ENCODE measurements around the gene LAMB1.

The LAMB1 gene

GRCh38 chr7:108012499-108013430 is 9.8 kb upstream of the LAMB1 start:
- no peak overlapping the region for H3K4me3 ChIP-seq
- no peak for TF ChIP-seq Cebpa-rat (IDR thresholded peaks at IDR 0.05)
- H3K36me3 ChIP-seq, result no peaks in the 10 kb centered on the region
- H3K27me3 ChIP-seq, result no peaks in the 10 kb centered on the region
- H4K20me1 ChIP-seq, result no peaks in the 10 kb centered on the region
- H3K27ac ChIP-seq, result no peak overlapping the region
- 0 out of 22 replicates have a peak overlapping the region, but pooled peaks of 1 of the 11 experiments have one; percentile 8 for H3K4me2 ChIP-seq
- no peak overlapping the region for H3K9ac ChIP-seq
- H3K9me3 ChIP-seq (replicated peaks in 1 of 11), result no peaks in the 10 kb centered on the region
- H3K4me1 ChIP-seq, result peaks cover 0 to 5% (median 0%) of the 10 kb centered on the region in 10 experiments; a peak in 1 of 20 replicates

GRCh38 chr7:108010377-108010776 is 7.4 kb upstream of the LAMB1 start:
- H3K4me3 ChIP-seq, result no peak overlapping the region
- peaks cover 0 to 6% (median 0%) of the 10 kb centered on the region in 11 experiments; a peak in 4 of 22 replicates for H3K27me3 ChIP-seq
- H3K9ac ChIP-seq, result no peak overlapping the region
- TF ChIP-seq Cebpa-rat (IDR thresholded peaks at IDR 0.05), result no peak
- no peaks in the 10 kb centered on the region for H3K9me3 ChIP-seq (replicated peaks in 1 of 11)
- H3K27ac ChIP-seq, result no peak overlapping the region
- H3K4me2 ChIP-seq, result no peak overlapping the region
- H4K20me1 ChIP-seq, result no peaks in the 10 kb centered on the region
- no peaks in the 10 kb centered on the region for H3K36me3 ChIP-seq
- H3K4me1 ChIP-seq, result peaks cover 0 to 5% (median 0%) of the 10 kb centered on the region in 10 experiments; a peak in 1 of 20 replicates

- H3K9ac ChIP-seq, result no peak overlapping the region
- H3K27me3 ChIP-seq, result peaks cover 0 to 11% (median 2%) of the 10 kb centered on the region in 11 experiments; a peak in 14 of 22 replicates
- H3K36me3 ChIP-seq, result no peaks in the 10 kb centered on the region
- H3K4me2 ChIP-seq, result no peak overlapping the region
- H3K4me1 ChIP-seq, result peaks cover 0 to 5% (median 0%) of the 10 kb centered on the region in 10 experiments; a peak in 1 of 20 replicates
- H3K27ac ChIP-seq, result no peak overlapping the region
- TF ChIP-seq Cebpa-rat (IDR thresholded peaks at IDR 0.05), result no peak
- no peaks in the 10 kb centered on the region for H4K20me1 ChIP-seq
- no peaks in the 10 kb centered on the region for H3K9me3 ChIP-seq (replicated peaks in 1 of 11)
- H3K4me3 ChIP-seq, result no peak overlapping the region
Observed at GRCh38 chr7:108009873-108010272, 6.9 kb upstream of the LAMB1 start.

GRCh38 chr7:108008827-108009226 is 5.9 kb upstream of the LAMB1 start:
- H3K9ac ChIP-seq, result no peak overlapping the region
- H3K9me3 ChIP-seq (replicated peaks in 1 of 11), result peaks cover 0 to 7% (median under 1%) of the 10 kb centered on the region in 11 experiments; a peak in 8 of 22 replicates
- H3K4me2 ChIP-seq, result no peak overlapping the region
- H3K27me3 ChIP-seq, result peaks cover 9 to 21% (median 12%) of the 10 kb centered on the region in 11 experiments
- 0 out of 20 replicates have a peak, but pooled peaks cover 0 to 5% (median 0%) of the 10 kb centered on the region in 10 experiments for H3K4me1 ChIP-seq
- no peaks in the 10 kb centered on the region for H3K36me3 ChIP-seq
- H3K27ac ChIP-seq, result no peak overlapping the region
- TF ChIP-seq Cebpa-rat (IDR thresholded peaks at IDR 0.05), result no peak
- H3K4me3 ChIP-seq, result no peak overlapping the region
- no peaks in the 10 kb centered on the region for H4K20me1 ChIP-seq

GRCh38 chr7:108008240-108008639 is 5.3 kb upstream of the LAMB1 start:
- Histone ChIP-seq H3K4me1 (0 out of 20 replicates have a peak, but pooled peaks cover 0 to 5% (median 0%) of the 10 kb centered on the region in 10 experiments), H3K27ac (no peak overlapping the region), H3K27me3 (peaks cover 15 to 27% (median 18%) of the 10 kb centered on the region in 11 experiments), H3K36me3 (no peaks in the 10 kb centered on the region), H3K4me2 (no peak overlapping the region), H3K4me3 (no peak overlapping the region), H4K20me1 (no peaks in the 10 kb centered on the region), H3K9ac (no peak overlapping the region), H3K9me3 (replicated peaks in 1 of 11) (peaks cover 2 to 13% (median 6%) of the 10 kb centered on the region in 11 experiments; a peak in 19 of 22 replicates)
- TF ChIP-seq Cebpa-rat (IDR thresholded peaks at IDR 0.05), result no peak

GRCh38 chr7:108007762-108008161 is 4.8 kb upstream of the LAMB1 start:
- H3K27ac ChIP-seq, result no peak overlapping the region
- no peak overlapping the region for H3K4me3 ChIP-seq
- no peak overlapping the region for H3K4me2 ChIP-seq
- H3K9me3 ChIP-seq (replicated peaks in 1 of 11), result peaks cover 6 to 18% (median 11%) of the 10 kb centered on the region in 11 experiments; a peak in 19 of 22 replicates
- 0 out of 20 replicates have a peak, but pooled peaks cover 0 to 4% (median 0%) of the 10 kb centered on the region in 10 experiments for H3K4me1 ChIP-seq
- TF ChIP-seq Cebpa-rat (IDR thresholded peaks at IDR 0.05), result no peak
- no peak overlapping the region for H3K9ac ChIP-seq
- peaks cover 19 to 32% (median 23%) of the 10 kb centered on the region in 11 experiments for H3K27me3 ChIP-seq
- no peaks in the 10 kb centered on the region for H3K36me3 ChIP-seq
- no peaks in the 10 kb centered on the region for H4K20me1 ChIP-seq

- Histone ChIP-seq H3K9ac (no peak overlapping the region), H4K20me1 (no peaks in the 10 kb centered on the region), H3K27me3 (peaks cover 24 to 37% (median 28%) of the 10 kb centered on the region in 11 experiments), H3K4me1 (no peaks in the 10 kb centered on the region), H3K27ac (no peak overlapping the region), H3K9me3 (replicated peaks in 1 of 11) (peaks cover 11 to 23% (median 16%) of the 10 kb centered on the region in 11 experiments), H3K4me2 (no peak overlapping the region), H3K4me3 (no peak overlapping the region), H3K36me3 (no peaks in the 10 kb centered on the region)
- no peak for TF ChIP-seq Cebpa-rat (IDR thresholded peaks at IDR 0.05)
Observed at GRCh38 chr7:108007261-108007660, 4.3 kb upstream of the LAMB1 start.

- Histone ChIP-seq H4K20me1 (no peaks in the 10 kb centered on the region), H3K4me3 (no peak overlapping the region), H3K9ac (no peak overlapping the region), H3K4me1 (peaks cover 0 to 9% (median 2%) of the 10 kb centered on the region in 10 experiments; a peak in 4 of 20 replicates), H3K36me3 (no peaks in the 10 kb centered on the region), H3K9me3 (replicated peaks in 1 of 11) (peaks cover 22 to 38% (median 32%) of the 10 kb centered on the region in 11 experiments), H3K27ac (no peak overlapping the region), H3K4me2 (no peak overlapping the region), H3K27me3 (peaks cover 34 to 51% (median 41%) of the 10 kb centered on the region in 11 experiments)
- TF ChIP-seq Cebpa-rat (IDR thresholded peaks at IDR 0.05), result no peak
Observed at GRCh38 chr7:108004220-108005142, 1.5 kb upstream of the LAMB1 start.
